ENCODE measurements around the gene SCNN1A.

Gene SCNN1A

GRCh38 chr12:6330999-6331714 lies 44.2 kb downstream of the SCNN1A start:
- no peak for TF ChIP-seq ZNF274 (IDR thresholded peaks at IDR 0.05; ENCODE audit: low read depth, low read length)

GRCh38 chr12:6330192-6330591 lies 45.2 kb downstream of the SCNN1A start:
- no peak for TF ChIP-seq ZNF274 (IDR thresholded peaks at IDR 0.05; ENCODE audit: low read depth, low read length)
- H3K4me3 ChIP-seq (ENCODE audit: low read length) = no peak overlapping the region

More at GRCh38 chr12:6330999-6331714, 44.2 kb downstream of the SCNN1A start:
- H3K4me3 ChIP-seq (ENCODE audit: low read length) = no peak overlapping the region

- no peak overlapping the region for H3K4me3 ChIP-seq (ENCODE audit: low read length)
- no peak for TF ChIP-seq ZNF274 (IDR thresholded peaks at IDR 0.05; ENCODE audit: low read depth, low read length)
Measured at GRCh38 chr12:6329703-6330064, 45.7 kb downstream of the SCNN1A start.

GRCh38 chr12:6328945-6329702 lies 46.2 kb downstream of the SCNN1A start:
- no peak for TF ChIP-seq ZNF274 (IDR thresholded peaks at IDR 0.05; ENCODE audit: low read depth, low read length)
- H3K4me3 ChIP-seq (ENCODE audit: low read length) = no peak overlapping the region

- H3K4me3 ChIP-seq (ENCODE audit: low read length) = no peak overlapping the region
- no peak for TF ChIP-seq ZNF274 (IDR thresholded peaks at IDR 0.05; ENCODE audit: low read depth, low read length)
Measured at GRCh38 chr12:6328045-6328779, 47.2 kb downstream of the SCNN1A start.

- no peak for TF ChIP-seq ZNF274 (IDR thresholded peaks at IDR 0.05; ENCODE audit: low read depth, low read length)
Measured at GRCh38 chr12:6327229-6328041, 47.9 kb downstream of the SCNN1A start.

GRCh38 chr12:6326316-6327228 lies 48.8 kb downstream of the SCNN1A start:
- H3K4me3 ChIP-seq (ENCODE audit: low read length) = no peak overlapping the region
- no peak for TF ChIP-seq ZNF274 (IDR thresholded peaks at IDR 0.05; ENCODE audit: low read depth, low read length)

More at GRCh38 chr12:6327229-6328041, 47.9 kb downstream of the SCNN1A start:
- no peak overlapping the region for H3K4me3 ChIP-seq (ENCODE audit: low read length)

- no peak overlapping the region for H3K4me3 ChIP-seq (ENCODE audit: low read length)
- TF ChIP-seq ZNF274 (IDR thresholded peaks at IDR 0.05; ENCODE audit: low read depth, low read length) = no peak
Measured at GRCh38 chr12:6324936-6325750, 50.2 kb downstream of the SCNN1A start.

- no peak for TF ChIP-seq ZNF274 (IDR thresholded peaks at IDR 0.05; ENCODE audit: low read depth, low read length)
- H3K4me3 ChIP-seq (ENCODE audit: low read length) = no peak overlapping the region; the same call in 1 of the 2 replicates
Measured at GRCh38 chr12:6323995-6324711, 51.2 kb downstream of the SCNN1A start.

GRCh38 chr12:6323340-6323994 lies 51.9 kb downstream of the SCNN1A start:
- H3K4me3 ChIP-seq (ENCODE audit: low read length) = peak overlapping the region; percentile 4; the same call in 1 of the 2 replicates
- no peak for TF ChIP-seq ZNF274 (IDR thresholded peaks at IDR 0.05; ENCODE audit: low read depth, low read length)

- H3K4me3 ChIP-seq (ENCODE audit: low read length) = no peak overlapping the region
- no peak for TF ChIP-seq ZNF274 (IDR thresholded peaks at IDR 0.05; ENCODE audit: low read depth, low read length)
Measured at GRCh38 chr12:6322969-6323339, 52.4 kb downstream of the SCNN1A start.

Measured in GM08714 (cell line).